ENCODE results near the gene CAMK2G.
"Not testable (repeated sequence)": the region's sequence is repeated elsewhere in the genome, so short reads cannot be mapped to it uniquely, and the experiment has no call there.

Gene CAMK2G

DNA sequence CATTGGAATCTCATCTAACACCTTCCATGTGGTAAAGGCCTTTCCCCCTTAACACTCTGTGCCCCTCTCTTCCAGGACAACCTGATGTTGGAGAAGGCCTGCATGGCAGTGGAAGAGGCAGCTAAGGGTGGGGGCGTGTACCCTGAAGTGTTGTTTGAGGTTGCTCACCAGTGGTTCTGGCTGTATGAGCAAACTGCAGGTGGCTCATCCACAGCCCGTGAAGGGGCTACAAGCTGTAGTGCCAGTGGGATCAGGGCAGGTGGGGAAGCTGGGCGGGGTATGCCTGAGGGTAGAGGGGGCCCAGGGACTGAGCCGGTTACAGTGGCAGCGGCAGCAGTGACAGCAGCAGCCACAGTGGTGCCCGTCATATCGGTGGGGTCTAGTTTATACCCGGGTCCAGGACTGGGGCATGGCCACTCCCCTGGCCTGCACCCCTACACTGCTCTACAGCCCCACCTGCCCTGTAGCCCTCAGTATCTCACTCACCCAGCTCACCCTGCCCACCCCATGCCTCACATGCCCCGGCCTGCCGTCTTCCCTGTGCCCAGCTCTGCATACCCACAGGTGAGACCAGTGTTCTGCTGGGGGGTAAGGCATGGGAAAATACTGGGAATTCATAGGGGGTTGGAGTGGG, 75.3 kb downstream of the CAMK2G start:
- in situ Hi-C loops (cut with MboI; ENCODE audit: low sequenced_read_pairs), result no loop called here

DNA sequence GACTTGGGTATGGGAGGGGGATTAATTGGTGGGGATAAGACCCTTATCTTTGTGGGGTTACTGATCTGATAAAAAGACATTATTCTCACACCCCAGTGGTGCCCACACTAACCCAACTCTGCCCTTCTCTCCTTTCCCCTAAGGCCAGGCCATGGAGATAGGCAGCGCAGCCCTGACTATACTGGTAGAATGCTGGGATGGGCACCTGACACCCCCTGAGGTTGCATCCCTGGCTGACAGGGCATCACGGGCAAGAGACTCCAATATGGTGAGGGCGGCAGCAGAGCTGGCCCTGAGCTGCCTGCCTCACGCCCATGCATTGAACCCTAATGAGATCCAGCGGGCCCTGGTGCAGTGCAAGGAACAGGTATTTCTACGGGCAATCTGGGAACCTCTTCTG, 76.3 kb downstream of the CAMK2G start:
- in situ Hi-C loops (cut with MboI; ENCODE audit: low sequenced_read_pairs), result no loop called here

DNA sequence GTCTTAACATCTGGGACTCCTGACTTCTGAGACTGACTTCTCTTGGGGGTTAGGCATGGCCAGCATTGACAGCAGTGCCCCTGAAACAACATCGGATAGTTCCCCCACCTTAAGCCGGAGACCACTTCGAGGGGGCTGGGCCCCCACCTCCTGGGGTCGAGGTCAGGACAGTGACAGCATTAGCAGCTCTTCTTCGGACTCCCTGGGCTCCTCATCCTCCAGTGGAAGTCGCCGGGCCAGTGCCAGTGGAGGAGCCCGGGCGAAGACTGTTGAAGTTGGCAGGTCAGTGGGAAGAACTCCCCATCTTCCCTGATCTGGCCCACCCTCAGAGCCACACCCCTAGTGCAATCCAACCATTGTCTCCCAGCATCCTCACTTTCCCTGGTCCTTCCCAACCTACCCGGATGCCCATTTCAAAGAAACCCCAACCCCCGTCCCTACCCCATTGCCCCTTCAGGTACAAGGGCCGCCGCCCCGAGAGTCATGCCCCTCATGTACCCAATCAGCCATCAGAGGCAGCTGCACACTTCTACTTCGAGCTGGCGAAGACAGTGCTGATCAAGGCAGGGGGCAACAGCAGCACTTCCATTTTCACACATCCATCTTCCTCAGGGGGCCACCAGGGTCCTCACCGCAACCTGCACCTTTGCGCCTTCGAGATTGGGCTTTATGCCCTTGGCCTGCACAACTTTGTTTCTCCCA, 76.9 kb downstream of the CAMK2G start:
- in situ Hi-C loops (cut with MboI; ENCODE audit: low sequenced_read_pairs), result no loop called here

DNA sequence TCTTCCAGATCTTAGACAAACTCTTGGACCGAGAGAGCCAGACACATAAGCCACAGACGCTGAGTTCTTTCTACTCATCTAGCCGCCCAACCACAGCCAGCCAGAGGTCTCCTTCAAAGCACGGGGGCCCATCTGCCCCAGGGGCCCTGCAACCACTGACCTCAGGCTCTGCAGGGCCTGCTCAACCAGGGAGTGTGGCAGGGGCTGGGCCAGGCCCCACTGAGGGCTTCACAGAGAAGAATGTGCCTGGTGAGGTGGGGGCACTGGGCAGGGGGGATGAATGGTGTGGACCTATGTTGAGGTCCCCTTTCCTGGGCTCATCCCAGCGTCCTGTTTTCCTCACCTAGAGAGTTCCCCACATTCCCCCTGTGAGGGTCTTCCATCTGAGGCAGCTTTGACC, 77.6 kb downstream of the CAMK2G start:
- in situ Hi-C loops (cut with MboI; ENCODE audit: low sequenced_read_pairs), result no loop called here

DNA sequence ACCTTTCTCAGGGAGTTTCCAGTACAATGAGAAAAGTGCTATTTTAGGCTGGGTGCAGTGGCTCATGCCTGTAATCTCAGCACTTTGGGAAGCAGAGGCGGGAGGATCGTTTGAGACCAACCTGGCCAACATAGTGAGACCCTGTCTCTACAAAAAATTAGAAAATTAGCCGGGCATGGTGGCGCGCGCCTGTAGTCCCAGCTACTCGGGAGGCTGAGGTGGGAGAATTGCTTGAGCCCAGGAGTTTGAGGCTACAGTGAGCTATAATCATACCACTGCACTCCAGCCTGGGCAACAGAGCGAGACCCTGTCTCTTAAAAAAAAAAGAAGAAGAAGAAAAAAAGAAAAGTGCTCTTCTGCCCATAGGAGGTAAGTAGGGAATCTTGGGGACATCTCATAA, 78.3 kb downstream of the CAMK2G start:
- in situ Hi-C loops (cut with MboI; ENCODE audit: low sequenced_read_pairs), result not testable (repeated sequence)

DNA sequence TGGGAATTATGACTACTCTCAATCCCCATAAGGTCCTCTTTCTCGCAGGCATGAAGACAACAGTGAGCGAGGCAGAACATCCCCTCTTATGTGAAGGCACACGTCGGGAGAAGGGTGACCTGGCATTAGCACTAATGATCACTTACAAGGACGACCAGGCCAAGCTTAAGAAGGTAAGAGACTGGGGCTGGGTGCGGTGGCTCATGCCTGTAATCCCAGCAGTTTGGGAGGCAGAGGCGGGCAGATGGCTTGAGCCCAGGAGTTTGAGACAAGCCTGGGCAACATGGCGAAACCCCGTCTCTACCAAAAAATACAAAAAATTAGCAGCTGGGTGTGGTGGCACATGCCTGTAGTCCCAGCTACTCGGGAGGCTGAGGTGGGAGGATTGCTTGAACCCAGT, 78.9 kb downstream of the CAMK2G start:
- in situ Hi-C loops (cut with MboI; ENCODE audit: low sequenced_read_pairs), result not testable (repeated sequence)

DNA sequence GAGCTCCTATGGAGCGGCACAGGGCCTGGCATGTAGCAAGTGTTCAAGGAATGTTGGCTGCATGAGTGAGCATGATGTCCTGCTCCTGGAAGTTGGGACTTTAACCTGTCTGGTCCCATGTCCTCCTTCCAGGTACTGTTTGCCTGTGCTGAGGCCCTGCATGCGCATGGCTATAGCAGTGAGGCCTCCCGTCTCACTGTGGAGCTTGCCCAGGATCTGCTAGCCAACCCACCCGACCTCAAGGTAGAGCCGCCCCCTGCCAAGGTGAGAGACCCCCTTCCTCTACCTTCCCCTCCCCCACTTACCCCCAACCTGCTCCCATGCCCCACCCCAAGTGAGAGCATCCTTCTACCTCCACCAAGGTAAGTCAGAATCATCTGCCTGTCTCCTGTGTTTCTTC, 80.9 kb downstream of the CAMK2G start:
- in situ Hi-C loops (cut with MboI; ENCODE audit: low sequenced_read_pairs), result no loop called here

DNA sequence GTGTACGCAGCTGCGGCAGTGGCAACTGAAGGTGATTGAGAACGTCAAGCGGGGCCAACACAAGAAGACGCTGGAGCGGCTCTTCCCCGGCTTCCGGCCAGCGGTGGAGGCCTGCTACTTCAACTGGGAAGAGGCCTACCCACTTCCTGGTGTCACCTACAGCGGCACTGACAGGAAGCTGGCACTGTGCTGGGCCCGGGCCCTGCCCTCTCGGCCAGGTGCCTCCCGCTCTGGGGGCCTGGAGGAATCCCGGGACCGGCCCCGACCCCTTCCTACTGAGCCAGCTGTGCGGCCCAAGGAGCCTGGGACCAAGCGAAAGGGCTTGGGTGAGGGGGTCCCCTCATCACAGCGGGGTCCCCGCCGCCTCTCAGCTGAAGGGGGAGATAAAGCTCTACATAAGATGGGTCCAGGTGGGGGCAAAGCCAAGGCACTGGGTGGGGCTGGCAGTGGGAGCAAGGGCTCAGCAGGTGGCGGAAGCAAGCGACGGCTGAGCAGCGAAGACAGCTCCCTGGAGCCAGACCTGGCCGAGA, 82.4 kb downstream of the CAMK2G start:
- in situ Hi-C loops (cut with MboI; ENCODE audit: low sequenced_read_pairs), result no loop called here

DNA sequence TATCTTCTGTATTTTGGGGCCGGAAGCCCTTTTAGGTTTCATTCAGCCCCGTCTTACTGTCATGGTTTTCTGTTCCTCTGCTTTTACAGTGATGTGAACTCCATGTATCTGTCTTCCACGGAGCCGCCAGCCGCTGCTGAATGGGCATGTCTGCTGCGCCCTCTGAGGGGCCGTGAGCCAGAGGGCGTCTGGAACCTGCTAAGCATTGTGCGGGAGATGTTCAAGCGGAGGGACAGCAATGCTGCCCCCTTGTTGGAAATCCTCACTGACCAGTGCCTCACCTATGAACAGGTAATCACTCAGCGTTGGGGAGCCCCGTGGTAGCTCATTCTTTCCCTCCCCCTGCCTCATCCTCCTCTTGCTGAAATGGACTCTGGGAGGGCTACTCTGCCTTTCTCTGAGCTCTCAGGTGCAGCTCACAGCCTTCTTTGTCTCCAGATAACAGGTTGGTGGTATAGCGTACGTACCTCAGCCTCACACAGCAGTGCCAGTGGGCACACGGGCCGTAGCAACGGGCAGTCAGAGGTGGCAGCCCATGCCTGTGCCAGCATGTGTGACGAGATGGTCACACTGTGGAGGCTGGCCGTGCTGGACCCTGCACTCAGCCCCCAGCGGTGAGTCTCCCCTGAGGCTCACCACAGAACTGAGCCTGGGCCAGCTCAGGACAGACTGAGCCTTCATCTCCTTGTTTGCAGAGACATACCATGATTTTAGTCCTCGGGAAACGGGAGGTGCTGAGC, 83.3 kb downstream of the CAMK2G start:
- in situ Hi-C loops (cut with MboI; ENCODE audit: low sequenced_read_pairs), result no loop called here

DNA sequence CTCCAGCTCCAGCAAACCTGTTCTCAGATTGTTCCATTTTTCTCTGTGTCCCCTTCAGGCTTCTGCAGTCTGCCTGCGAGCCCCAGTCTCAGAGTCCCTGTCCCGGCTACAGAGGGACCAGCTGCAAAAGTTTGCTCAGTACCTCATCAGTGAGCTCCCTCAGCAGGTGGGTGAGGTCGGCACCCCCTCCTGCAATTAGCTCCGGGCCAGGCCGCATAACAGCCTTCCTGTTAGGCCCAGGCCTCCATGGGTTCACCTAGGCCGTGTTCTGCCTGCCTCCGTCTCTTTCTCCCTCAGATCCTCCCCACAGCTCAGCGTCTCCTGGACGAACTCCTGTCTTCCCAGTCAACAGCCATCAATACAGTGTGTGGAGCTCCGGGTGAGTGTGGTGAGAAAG, 84.7 kb downstream of the CAMK2G start:
- in situ Hi-C loops (cut with MboI; ENCODE audit: low sequenced_read_pairs), result no loop called here

DNA sequence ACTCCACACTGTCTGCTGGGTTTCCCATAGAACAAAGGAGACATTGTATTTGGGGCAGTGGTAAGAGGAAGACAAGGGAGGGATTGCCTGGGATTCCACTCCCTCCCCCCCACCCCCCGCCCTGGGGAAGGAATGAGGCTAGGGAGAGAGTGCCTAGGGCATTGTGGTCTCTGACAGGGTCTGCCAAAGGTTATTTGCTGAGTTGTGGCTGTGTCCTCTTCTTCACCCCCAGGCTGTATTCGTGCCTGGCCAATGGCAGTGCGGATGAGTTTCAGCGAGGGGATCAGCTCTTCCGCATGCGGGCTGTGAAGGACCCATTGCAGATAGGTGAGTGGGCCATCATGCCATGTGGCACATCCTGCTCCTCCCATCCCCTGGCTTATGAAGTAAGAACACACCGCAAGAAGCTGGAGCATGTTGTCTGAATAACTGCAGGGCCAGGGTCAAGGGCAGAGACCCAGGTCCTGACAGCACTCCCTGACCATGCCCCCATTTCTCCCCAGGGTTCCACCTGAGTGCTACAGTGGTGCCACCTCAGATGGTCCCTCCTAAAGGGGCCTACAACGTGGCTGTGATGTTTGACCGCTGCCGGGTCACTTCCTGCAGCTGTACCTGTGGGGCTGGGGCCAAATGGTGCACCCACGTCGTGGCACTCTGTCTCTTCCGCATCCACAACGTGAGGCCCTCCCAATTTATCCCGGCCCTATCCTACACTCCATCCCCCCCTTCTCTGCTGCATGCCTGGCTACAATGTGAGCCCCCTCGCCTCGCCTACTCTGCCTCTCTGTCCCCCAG, 85.3 kb downstream of the CAMK2G start:
- in situ Hi-C loops (cut with MboI; ENCODE audit: low sequenced_read_pairs), result no loop called here

DNA sequence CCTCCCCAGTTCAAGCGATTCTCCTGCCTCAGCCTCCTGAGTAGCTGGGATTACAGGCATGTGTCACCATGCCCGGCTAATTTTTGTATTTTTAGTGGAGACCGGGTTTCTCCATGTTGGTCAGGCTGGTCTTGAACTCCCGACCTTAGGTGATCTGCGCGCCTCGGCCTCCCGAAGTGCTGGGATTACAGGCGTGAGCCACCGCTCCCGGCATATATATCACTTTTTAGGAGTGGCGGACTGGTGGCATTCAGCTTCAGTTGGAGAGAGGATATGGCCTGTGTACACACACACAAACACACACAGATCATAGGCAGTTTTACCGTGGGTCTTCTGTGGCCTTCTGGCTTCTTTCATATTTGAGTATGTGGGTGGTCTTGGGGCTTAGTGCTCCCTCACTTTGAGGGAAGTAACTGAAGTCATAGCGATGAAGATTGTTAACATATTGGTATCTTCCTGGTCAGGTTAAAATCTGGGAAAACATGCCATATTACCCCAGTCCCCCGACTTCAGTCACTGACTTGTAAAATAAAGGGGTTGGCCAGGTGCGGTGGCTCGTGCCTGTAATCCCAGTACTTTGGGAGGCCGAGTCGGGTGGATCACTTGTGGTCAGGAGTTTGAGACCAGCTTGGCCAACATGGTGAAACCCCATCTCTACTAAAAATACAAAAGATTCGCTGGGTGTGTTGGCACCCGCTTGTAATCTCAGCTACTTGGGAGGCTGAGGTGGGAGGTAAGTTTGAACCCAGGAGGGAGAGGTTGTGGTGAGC, 87.1 kb downstream of the CAMK2G start:
- in situ Hi-C loops (cut with MboI; ENCODE audit: low sequenced_read_pairs), result not testable (repeated sequence)

DNA sequence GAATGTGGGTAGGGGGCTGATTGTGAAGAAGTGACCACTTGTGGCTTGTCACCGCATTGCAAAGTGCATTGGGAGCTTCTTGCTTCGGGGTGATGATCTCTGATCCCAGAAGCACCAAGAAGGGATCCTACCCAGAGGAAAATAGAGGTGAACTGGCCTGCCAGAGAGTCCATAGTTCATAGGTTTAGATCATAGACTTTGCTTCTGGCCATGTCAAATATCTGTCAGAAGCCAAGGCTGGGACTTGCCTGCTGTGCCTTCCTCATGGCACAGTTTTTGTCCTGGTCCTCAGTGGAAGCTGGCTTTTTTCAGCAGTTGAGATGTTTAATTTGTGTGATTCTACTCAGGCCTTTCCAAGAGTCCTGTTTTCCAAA, 87.9 kb downstream of the CAMK2G start:
- in situ Hi-C loops (cut with MboI; ENCODE audit: low sequenced_read_pairs), result no loop called here

DNA sequence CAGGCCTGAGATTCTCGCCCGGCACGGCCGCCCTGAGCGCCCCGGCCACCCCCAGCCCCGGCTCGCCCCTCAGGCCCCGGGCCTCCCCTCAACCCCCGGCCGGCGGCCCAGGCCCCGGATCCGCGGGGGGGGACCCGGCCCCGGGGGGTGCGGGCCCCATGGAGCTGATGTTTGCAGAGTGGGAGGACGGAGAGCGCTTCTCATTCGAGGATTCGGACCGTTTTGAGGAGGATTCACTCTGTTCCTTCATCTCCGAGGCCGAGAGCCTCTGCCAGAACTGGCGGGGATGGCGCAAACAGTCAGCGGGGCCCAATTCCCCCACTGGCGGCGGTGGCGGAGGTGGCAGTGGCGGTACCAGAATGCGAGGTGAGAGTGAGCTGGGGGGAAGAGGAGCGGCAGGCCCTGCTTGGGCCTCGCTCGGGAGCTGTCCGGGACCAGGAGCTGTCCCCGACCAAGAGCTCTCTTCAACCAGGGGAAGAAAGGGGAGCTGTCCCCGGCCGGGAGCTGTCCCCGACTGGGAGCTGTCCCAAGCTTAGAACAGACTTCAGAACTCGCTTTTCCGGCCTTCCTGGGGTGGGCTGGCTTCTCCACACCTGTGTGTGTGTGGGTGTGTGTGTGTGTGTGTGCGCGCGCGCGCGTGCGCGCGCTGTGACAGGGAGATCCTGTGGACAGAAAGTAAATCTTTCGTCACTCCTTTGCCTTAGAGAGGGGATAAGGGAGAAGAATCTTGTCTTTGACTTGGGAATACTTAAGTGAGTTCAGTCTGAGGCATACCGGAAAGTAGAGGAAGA, 88.4 kb downstream of the CAMK2G start:
- in situ Hi-C loops (cut with MboI; ENCODE audit: low sequenced_read_pairs), result no loop called here

DNA sequence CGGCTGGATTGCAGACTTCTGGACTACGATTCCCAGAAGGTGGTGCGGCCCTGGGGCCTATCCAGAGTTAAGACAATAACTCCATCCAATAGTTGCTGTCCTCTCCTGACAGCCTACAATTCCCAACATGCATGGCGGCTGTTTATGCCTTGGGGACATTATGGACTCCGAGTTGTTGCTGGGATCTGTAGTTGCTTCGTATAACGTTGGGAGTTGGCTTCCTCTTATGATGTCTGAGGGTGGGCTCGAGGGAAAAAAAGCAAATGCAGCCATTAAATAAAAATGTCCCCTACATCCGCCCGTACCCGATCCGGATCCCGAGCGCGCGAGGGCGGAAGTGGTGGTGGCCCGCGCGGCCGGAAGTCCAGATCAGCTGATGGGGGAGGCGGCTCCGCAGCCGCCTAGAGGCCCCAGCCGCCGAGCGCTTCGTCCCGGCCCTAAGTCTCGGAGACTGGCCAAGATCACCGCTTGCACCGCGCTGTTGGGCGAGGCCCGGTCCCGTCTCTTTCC, 89.1 kb downstream of the CAMK2G start, which contains the start of gene ZSWIM8:
TSS of gene ZSWIM8 (plus strand) at position 396 of the 510 bp plus-strand sequence. CDS start 273 bp downstream, outside the sequence.
- in situ Hi-C loops (cut with MboI; ENCODE audit: low sequenced_read_pairs), result no loop called here

DNA sequence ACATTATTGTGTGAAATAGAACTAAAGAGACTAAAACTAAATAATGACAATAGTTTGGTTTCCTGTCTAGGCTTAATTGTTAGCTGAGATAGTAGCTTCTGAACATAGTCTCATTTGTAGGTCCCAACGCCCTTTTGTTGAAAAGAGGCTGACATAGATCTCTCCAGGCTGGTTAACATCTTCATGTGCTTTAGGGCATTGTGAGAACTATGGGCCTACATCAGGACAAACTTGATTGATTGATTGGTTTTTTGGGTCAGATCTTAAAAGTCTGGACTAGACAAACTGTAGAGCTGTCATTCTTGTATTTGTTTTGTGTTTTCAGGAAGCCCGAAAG, 91.6 kb downstream of the CAMK2G start:
- in situ Hi-C loops (cut with MboI; ENCODE audit: low sequenced_read_pairs), result no loop called here

DNA sequence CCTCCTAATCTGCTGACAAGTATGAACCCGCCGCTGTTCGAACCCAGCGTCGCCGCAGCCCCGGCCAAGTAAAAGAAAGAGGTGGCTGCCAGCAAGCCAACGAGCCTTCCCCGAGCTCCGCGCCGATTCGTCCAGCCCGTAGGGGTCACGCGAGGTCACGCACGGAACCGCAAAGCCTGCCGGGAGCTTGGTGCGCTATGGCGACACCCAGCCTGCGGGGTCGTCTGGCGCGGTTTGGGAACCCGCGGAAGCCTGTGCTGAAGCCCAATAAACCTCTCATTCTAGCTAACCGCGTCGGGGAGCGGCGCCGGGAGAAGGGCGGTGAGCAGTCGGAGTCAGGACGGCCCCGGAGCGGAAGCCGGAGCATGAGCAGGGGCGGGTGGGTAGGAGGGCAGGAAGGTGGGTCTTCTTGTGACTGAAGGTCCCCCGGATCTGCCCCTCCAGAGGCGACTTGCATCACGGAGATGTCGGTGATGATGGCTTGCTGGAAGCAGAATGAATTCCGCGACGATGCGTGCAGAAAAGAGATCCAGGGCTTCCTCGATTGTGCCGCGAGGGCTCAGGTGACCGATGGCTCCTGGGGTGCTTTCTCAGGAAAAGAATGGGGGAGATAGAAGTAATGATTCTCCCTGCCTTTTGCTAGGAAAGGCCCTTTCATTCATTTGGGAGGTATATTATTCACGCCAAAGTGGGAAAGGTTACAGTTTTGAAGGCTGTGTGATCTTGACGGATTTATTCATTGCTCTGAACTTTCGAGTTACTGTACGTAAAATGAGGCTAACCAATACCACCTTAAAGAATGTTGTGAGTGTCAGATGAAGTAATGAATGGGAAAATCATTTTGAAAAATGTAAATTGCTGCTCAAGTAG, 92.2 kb downstream of the CAMK2G start, which contains the start of gene CHCHD1:
TSS of gene CHCHD1 (plus strand) at position 170 of the 870 bp plus-strand sequence. CDS start at position 198, 28 bp downstream.
- in situ Hi-C loops (cut with MboI; ENCODE audit: low sequenced_read_pairs), result no loop called here

DNA sequence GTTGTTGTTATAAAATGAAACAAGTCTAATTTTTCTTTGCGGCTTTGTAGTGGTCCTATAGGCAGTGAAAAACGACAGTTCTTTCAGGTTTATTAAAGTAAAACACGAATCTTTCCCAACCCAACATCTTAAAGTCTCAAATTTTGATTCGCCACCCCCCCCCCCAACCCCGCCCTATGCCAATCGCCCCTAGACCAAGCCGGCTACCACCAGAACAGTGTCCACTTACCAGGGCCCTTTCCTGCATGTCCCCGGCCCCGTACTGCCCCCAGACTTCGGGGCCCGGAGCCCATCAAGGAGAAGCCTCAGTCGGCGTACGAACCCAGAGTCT, 92.8 kb downstream of the CAMK2G start:
- in situ Hi-C loops (cut with MboI; ENCODE audit: low sequenced_read_pairs), result no loop called here
